Measurements from ENCODE around the gene PTBP1. TPM values are rescaled to one million over a fixed set of nuclear protein-coding genes. Genes with fewer than 3 reads are reported as not detected.

PTBP1 gene
- total and polyA plus RNA-seq, 9 of the 15 experiments (the other 6 are each of a cell fraction or from before 2014, with no cell fraction given) = 14.0 to 759 (median 234) TPM

GRCh38 chr19:776549-776948 is 20.7 kb upstream of the PTBP1 start (continued):
- TF ChIP-seq ZBTB2 (IDR thresholded peaks at IDR 0.05) = no peak

GRCh38 chr19:778910-779653 is 18.2 kb upstream of the PTBP1 start:
- no peak overlapping the region for H3K4me3 ChIP-seq
- FAIRE-seq (no peak), DNase-seq (ENCODE audit: extremely low read depth in 1 of 4, low spot score in 3 of 4) (no peak), ATAC-seq (no peak)
- no peaks in the 10 kb centered on the region for H3K9me1 ChIP-seq (ENCODE audit: control insufficient read depth, insufficient read depth, low read length)
- no peaks in the 10 kb centered on the region for H3K27me3 ChIP-seq (ENCODE audit: control insufficient read depth in 2 of 2, insufficient read depth in 2 of 2, low read length in 2 of 2)
- no peaks in the 10 kb centered on the region for H3K9me3 ChIP-seq (replicated peaks; ENCODE audit: control insufficient read depth, insufficient read depth, low read depth, low read length)
- intact Hi-C loops (cut with micrococcal nuclease) (no loop called here), in situ Hi-C loops (cut with MboI) (no loop called here)
- no peak overlapping the region; a peak in 1 of 4 replicates for H3K9ac ChIP-seq (ENCODE audit: insufficient read depth in 1 of 2, low read depth in 2 of 2, low read length in 2 of 2)
- H3K79me2 ChIP-seq (ENCODE audit: control insufficient read depth, insufficient read depth, low read length) = no peaks in the 10 kb centered on the region
- 76% methylated on average over 34 of the region's 36 CpGs for whole genome bisulfite sequencing (ENCODE audit: insufficient coverage, low coverage, missing lambda C conversion rate)
- H3K27ac ChIP-seq (ENCODE audit: extremely low read depth, low read depth, low read length) = no peak overlapping the region
- H4K20me1 ChIP-seq (replicated peaks; ENCODE audit: control insufficient read depth, insufficient read depth, low read length) = no peaks in the 10 kb centered on the region
- ChIA-PET CTCF (ENCODE audit: low intra/inter-chr PET ratio) (no interaction called here), POLR2A (interaction anchor here (0.8 to 1.6 kb wide), 2 partner anchors 9 to 20 kb away, joined by 3 to 7 read pairs; no protein-coding TSS in a partner anchor)
- no peak overlapping the region for H2AFZ ChIP-seq (ENCODE audit: low read depth, low read length)
- no peak overlapping the region for H3K4me2 ChIP-seq (ENCODE audit: insufficient read depth, low read length)
- no peaks in the 10 kb centered on the region for H3K36me3 ChIP-seq (ENCODE audit: control insufficient read depth, insufficient read depth, low read length)
- peaks cover 0 to 26% of the 10 kb centered on the region in 2 experiments; a peak in 2 of 5 replicates for H3K4me1 ChIP-seq (replicated peaks in 1 of 2; ENCODE audit: control insufficient read depth in 2 of 2, insufficient read depth in 2 of 2, low read length in 2 of 2)
- no TSS peak for BruUV-seq (replicated peaks)
- TF ChIP-seq ATF6 (CRISPR knock-in tag; IDR thresholded peaks at IDR 0.05) (no peak), STAT6 (CRISPR knock-in tag; IDR thresholded peaks at IDR 0.05) (no peak), MTA1 (IDR thresholded peaks at IDR 0.05; ENCODE audit: borderline replicate concordance) (no peak), MCM5 (IDR thresholded peaks at IDR 0.05; ENCODE audit: low read depth) (no peak), PREB (CRISPR knock-in tag; IDR thresholded peaks at IDR 0.05) (no peak)

Measured in K562 (cell line).